Measurements from ENCODE around the gene RWDD3.

RWDD3 gene, protein sequence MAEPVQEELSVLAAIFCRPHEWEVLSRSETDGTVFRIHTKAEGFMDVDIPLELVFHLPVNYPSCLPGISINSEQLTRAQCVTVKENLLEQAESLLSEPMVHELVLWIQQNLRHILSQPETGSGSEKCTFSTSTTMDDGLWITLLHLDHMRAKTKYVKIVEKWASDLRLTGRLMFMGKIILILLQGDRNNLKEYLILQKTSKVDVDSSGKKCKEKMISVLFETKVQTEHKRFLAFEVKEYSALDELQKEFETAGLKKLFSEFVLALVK

DNA sequence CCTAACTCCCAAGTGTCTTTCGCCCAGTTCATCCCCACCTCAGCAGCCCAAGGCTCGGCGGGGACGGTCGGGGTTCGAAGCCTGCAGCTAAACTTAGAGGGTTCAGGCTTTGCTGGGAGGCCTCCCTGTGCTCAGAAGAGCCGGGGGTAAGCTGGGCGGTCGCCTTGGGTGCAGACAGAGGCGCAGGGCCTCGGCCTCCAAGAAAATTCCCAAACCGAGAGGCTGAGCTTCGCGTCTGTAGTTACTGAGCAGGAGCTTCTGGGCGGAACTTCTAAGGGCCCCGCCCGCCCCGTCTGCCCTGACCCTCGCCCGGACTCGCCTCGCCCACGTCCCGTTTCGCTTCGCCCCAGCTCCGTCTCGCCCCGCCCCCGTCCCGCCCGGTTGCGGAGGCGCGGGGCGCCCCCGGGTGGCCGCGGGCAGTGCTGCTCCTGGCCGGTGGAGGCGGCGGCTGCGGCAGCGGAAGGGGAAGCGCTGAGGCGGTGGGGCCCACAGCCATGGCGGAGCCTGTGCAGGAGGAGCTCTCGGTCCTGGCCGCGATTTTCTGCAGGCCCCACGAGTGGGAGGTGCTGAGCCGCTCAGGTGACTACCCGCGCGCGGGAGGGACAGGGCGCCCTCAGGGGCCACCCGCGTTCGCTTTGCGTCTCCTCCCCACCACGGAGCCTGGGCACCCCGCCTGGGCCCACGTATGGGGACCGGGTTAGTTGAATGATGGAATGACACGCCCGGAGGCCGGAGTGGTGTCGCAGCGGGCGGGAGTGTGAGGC, at the start of gene RWDD3:
Gene RWDD3, plus strand, starts transcription at position 474 of the 764 bp plus-strand sequence. Its CDS starts 21 bp downstream, at position 495.
- peak; percentile 91 for DNase-seq (ENCODE audit: low spot score)

DNA sequence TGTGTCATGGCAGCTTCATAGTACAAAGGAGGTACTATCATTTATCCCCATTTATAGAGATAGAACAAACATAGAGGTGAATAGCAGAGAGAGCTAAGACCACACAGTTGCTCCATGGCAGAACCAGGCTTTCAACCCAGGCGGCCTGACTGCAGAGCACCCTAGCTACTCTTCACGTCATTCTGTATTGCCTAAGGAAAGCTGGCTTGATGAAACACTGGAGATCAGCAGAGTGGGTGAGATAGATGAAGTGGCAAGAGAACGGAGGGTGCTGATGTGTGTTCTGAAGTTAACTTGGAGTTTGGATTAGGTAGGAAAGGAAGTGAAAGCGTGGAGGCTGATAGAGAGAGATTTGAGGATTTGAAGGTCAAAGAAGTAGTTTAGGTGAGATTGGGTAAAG, 47.9 kb upstream of the RWDD3 start:
- no peak for DNase-seq (ENCODE audit: low spot score)

DNA sequence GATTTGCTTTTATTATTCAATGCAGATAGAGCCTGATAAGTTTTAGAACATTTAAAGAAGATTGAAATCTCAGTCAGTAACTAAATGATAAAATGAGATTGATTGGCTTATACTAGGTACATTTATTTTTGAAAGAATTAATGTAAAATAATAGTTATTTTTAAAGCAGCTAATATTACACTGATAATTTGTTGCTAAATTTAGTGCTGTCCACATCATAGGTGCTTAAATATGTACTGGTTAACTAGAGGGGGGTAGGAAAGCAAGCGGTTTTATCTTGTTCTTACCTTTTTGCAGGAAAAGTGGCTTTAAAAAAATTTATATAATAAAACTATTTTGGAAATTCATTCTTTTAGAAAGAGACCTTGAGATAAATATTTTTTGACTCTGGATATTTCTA, 40.4 kb upstream of the RWDD3 start:
- DNase-seq (ENCODE audit: low spot score) = no peak

GRCh38 chr1:95195046-95195445, 39.0 kb upstream of the RWDD3 start:
- no peak for DNase-seq (ENCODE audit: low spot score)

- no peak for DNase-seq (ENCODE audit: low spot score)
Observed at GRCh38 chr1:95196017-95196416, 38.0 kb upstream of the RWDD3 start.

DNA sequence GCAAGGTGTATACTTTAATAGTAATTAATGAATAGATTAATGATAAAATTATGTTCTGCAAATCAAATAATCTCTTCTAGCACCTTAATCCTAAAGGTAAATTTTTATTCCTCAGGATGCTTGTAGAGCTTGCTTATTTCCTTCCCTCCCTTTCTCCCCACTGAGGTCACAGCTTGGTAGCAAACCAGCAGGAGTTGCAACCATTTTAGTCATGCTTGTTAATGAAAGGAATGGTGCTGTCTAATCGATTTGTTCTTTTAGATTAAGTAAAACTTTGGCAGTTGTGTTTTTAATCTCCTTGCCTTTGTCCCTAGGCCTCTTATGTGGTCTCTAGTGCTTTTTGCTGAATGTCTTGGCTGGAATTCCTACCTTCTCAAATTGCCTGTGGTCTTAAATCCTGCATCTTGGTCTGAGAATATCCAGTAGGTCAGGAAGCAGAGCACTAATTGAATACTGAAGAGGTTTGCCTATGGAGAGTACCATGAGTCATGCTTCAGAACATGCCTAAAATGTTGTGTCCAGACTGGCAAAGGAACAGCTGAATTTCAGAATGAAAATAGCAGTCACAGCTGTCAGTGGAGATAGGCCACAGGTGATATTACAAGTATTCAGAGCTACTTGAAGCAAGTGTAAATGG, 36.3 kb upstream of the RWDD3 start:
- DNase-seq (ENCODE audit: low spot score) = no peak

DNA sequence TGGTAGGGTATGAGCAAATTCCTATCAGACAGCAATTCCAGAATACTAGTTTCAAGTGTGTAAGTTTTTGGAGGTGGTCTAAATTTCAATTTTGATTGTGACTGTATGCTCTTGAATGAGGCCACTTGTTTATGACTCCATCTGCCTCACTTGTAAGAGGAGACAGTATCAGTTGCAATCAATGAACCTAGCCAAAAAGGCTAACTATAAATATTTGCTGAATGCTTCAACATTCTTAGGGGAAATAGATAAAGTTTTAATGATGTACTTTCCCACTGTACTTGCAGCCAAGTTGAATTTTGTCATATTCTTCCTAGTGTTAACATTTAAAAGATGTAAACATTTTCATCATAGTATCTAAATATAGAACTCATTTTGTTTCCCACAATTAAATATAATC, 32.1 kb upstream of the RWDD3 start:
- no peak for DNase-seq (ENCODE audit: low spot score)

DNA sequence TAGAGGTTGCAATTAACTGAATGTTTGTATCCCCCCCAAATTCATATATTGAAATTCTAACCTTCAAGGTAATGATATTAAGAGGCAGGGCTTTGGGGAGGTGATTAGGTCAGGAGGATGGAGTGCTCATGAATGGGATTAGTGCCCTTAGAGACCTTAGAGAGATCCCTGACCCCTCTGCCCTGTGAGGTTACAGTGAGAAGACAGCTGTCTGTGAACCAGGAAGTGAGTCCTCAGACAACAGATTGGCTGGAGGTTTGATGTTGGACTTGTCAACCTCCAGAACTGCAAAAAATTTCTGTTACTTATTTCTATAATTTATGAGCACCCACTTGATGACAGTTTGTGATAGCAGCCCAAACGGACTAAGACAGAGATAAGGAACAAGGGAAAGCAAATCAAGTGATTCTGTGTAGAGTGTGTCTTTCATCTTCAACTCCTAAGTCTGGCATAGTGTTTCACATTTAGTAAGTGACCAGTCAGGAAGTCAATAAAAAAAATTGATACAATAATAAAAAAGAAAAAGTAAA, 30.0 kb upstream of the RWDD3 start:
- no peak for DNase-seq (ENCODE audit: low spot score)

GRCh38 chr1:95206514-95206913, 27.5 kb upstream of the RWDD3 start:
- peak; percentile 15 for DNase-seq (ENCODE audit: low spot score)

- DNase-seq (ENCODE audit: low spot score) = no peak
Observed at GRCh38 chr1:95207223-95207935, 26.6 kb upstream of the RWDD3 start.

DNA sequence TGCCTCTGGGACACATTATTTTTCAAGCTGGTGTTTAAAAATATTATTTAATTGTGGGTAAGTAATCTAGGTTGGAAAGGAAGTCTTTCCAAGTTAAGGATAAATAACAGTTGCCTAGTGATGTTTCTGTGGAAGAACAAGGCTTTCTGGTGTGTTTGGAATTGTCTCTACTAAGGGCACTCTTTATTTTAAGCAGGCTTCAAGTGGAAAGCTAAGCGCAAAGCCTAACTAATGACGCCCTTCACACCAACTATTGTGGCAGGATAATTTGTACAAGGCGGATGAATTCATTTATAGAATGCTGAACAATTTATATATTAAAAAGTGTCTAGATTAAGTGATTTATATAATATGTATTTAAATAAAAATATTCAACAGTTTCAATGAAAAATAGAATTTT, 25.1 kb upstream of the RWDD3 start:
- no peak for DNase-seq (ENCODE audit: low spot score)

DNA sequence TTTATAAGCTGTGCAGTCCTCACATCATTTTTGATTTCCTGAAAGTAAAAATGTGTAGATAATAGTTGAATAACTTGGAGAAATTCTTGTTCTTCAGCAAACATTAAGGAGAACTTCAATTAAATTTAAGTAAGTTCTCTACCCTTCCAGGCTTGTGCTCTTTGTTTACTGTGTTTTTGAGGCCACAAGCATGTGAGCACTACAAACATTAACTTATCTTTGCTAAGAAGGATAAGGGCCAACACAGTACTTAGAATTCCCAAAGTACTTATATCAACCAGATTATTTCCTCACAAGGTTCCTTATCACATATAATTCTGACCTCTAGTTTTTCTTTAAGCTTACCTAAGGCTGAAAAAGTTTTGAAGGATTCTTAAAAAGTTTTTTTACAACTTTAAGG, 24.7 kb upstream of the RWDD3 start:
- no peak for DNase-seq (ENCODE audit: low spot score)

DNA sequence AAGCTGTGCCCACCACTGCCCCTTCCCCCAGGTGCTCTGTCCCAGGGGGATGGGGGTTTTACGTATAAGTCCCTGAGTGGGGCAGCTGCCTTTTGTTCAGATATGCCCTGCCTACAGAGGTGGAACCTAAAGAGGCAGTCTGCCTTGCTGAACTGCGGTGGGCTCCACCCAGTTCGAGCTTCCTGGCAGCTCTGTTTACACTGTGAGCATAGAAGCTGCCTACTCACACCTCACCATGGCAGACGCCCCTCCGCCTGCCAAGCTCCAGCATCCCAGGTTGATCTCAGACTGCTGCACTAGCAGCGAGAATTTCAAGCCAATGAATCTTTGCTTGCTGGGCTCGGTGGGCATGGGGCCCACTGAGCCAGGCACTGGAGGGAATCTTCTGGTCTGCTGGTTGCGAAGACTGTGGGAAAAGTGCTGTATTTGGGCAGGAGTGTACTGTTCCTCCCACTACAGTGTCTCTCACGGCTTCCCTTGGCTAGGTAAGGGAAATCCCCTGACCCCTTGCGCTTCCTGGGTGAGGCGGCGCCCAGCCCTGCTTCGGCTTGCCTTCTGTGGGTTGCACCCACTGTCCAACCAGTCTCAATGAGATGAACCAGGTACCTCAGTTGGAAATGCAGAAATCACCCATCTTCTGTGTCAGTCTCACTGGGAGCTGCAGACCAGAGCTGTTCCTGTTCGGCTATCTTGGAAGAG, 17.6 kb upstream of the RWDD3 start:
- no peak for DNase-seq (ENCODE audit: low spot score)

- no peak for DNase-seq (ENCODE audit: low spot score)
Observed at GRCh38 chr1:95217371-95217770, 16.6 kb upstream of the RWDD3 start.

DNA sequence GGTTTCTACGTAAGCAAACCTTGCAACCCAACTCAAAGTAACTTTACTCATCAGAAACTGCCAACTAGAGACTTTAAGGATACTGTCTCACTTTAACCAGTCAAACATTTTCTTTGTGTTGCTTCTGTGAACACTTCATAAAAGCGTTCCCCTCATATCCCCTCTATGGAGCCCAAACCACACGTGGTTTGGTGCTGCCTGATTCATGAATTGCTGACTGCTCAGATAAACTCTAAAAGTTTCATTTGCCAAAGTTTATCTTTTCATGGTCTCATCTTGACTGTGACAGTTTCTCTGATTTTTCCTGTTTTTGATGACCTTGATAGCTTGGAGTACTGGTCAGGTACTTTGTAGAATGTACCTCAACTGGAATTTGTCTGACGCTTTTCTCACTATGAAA, 14.6 kb upstream of the RWDD3 start:
- no peak for DNase-seq (ENCODE audit: low spot score)

GRCh38 chr1:95221306-95221705, 12.7 kb upstream of the RWDD3 start:
- no peak for DNase-seq (ENCODE audit: low spot score)

- DNase-seq (ENCODE audit: low spot score) = no peak
Observed at GRCh38 chr1:95222629-95223028, 11.4 kb upstream of the RWDD3 start.

GRCh38 chr1:95223110-95223509, 10.9 kb upstream of the RWDD3 start:
- no peak for DNase-seq (ENCODE audit: low spot score)

DNA sequence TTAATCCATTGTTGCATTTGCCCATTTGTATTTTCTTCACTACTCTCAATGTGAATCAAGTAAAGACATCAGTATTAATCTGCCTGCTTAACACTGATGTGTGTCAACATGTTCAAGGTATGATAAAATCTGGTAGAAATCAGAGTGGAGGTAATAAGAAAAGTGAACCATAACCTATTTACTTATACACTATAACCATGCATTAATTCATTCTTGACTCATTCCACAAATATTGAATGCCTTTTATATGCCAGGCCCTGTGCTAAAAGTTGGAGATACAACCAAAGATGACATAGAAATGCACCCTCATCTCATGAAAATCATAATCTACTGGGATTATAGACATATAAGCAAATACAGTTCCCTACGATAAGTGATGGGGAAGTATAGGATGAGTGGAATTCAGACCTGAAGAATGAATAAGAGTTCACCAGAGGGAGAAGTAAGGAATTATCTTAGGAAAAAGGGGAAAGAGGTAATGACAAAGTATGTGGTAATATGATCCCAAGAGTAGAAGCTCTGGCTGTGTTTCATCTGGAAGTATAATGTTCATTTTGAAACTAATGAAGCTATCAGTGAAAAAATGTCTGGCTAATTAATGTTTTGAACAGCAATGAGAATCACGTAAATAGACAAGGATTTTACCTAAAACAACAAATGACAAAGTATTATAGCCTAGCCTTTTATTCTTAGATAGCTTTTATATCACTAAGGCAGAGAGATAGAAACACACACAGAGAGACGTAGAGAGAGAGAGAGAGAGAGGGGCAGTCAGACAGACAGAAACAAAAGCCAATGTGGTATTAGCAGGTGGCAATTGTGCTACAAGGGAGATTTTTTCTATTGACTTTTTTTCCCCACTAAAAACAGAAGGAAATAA, 7.0 kb upstream of the RWDD3 start:
- DNase-seq (ENCODE audit: low spot score) = no peak

DNA sequence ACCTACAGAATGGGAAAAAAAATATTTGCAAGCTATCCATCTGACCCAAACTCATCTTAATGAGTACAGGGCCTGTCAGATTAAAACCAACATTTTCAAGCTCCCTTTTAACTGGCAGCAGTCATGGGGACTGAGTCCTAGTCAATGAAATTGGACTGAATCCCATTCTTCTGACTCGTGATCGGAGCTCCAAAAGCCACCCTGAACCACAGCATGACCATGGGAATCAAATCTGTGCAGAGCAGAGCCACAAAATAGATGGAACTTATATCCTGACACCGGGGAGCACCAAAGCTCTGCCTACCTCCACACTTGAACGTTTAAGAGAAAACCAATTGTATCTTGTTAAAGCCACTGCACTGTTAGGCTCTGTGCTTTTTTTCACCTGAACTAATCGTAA, 5.0 kb upstream of the RWDD3 start:
- DNase-seq (ENCODE audit: low spot score) = no peak

DNA sequence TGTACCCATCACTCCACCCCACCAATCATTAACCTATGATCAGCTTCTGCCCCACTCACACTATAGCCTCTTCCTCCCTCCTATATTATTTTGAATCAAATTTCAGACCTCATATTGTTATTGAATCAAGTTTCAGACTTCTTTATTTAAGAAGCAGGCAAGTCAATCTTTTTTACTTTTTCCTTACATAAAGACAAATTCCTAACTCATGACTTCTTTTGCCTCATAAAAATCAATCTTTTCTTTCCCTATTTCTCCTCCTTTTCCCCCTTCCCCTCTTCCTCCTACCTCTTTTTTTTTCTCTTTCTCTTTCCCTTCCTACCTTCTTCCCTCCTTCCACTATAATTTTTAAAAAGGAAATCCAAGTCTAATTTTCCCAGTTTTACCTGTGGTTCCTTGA, 4.3 kb upstream of the RWDD3 start:
- no peak for DNase-seq (ENCODE audit: low spot score)
